Hematopoietic multipotent progenitor cell treated with erythropoietin and hydrocortisone succinate and interleukin-3 and kit ligand, for 4 days (in vitro differentiated cells): ENCODE data around the gene MCUB.
"Not testable (repeated sequence)": the region's sequence is repeated elsewhere in the genome, so short reads cannot be mapped to it uniquely, and the experiment has no call there.

ENCODE experiments used
- DNase-seq: peaks from one replicate; pipeline ENCODE4 v3.0.0-alpha.2; 2015

Gene MCUB

GRCh38 chr4:109588176-109588575 lies 28.1 kb downstream of the MCUB start:
- peak; percentile 24 for DNase-seq

- DNase-seq = no peak
Observed at GRCh38 chr4:109589119-109589518, 29.1 kb downstream of the MCUB start.

GRCh38 chr4:109589605-109590004 lies 29.6 kb downstream of the MCUB start:
- DNase-seq = no peak

GRCh38 chr4:109590905-109591304 lies 30.9 kb downstream of the MCUB start:
- DNase-seq = no peak

GRCh38 chr4:109592367-109592766 lies 32.3 kb downstream of the MCUB start:
- no peak for DNase-seq

GRCh38 chr4:109595123-109595522 lies 35.1 kb downstream of the MCUB start:
- not testable (repeated sequence) for DNase-seq

GRCh38 chr4:109596420-109597085 lies 36.5 kb downstream of the MCUB start:
- not testable (repeated sequence) for DNase-seq

- no peak for DNase-seq
Observed at GRCh38 chr4:109599046-109599652, 39.1 kb downstream of the MCUB start.

GRCh38 chr4:109600431-109600830 lies 40.4 kb downstream of the MCUB start:
- DNase-seq = no peak

GRCh38 chr4:109601336-109601735 lies 41.3 kb downstream of the MCUB start:
- no peak for DNase-seq

- no peak for DNase-seq
Observed at GRCh38 chr4:109607976-109608375, 47.9 kb downstream of the MCUB start.

GRCh38 chr4:109608879-109609278 lies 48.8 kb downstream of the MCUB start:
- DNase-seq = no peak

GRCh38 chr4:109609431-109609830 lies 49.4 kb downstream of the MCUB start:
- DNase-seq = no peak

- DNase-seq = no peak
Observed at GRCh38 chr4:109610489-109610888, 50.4 kb downstream of the MCUB start.

- DNase-seq = peak; percentile 27
Observed at GRCh38 chr4:109611045-109611646, 51.1 kb downstream of the MCUB start.

GRCh38 chr4:109614015-109614414 lies 54.0 kb downstream of the MCUB start:
- no peak for DNase-seq

- no peak for DNase-seq
Observed at GRCh38 chr4:109614466-109614865, 54.4 kb downstream of the MCUB start.

GRCh38 chr4:109615742-109616141 lies 55.7 kb downstream of the MCUB start:
- DNase-seq = no peak

GRCh38 chr4:109616243-109616642 lies 56.2 kb downstream of the MCUB start:
- no peak for DNase-seq

GRCh38 chr4:109622626-109623025 lies 62.6 kb downstream of the MCUB start:
- DNase-seq = no peak

GRCh38 chr4:109624536-109624935 lies 64.5 kb downstream of the MCUB start:
- DNase-seq = no peak

GRCh38 chr4:109627361-109627760 lies 67.3 kb downstream of the MCUB start:
- peak; percentile 14 for DNase-seq

- DNase-seq = no peak
Observed at GRCh38 chr4:109629775-109630174, 69.7 kb downstream of the MCUB start.

GRCh38 chr4:109631532-109632108 lies 71.6 kb downstream of the MCUB start:
- peak; percentile 28 for DNase-seq
